ENCODE measurements around the gene CHST1. TPM values are rescaled to one million over a fixed set of nuclear protein-coding genes. Genes with fewer than 3 reads are reported as not detected.

The CHST1 gene
- total and polyA plus RNA-seq, 9 donors = 3.4 to 12.9 (median 7.6) TPM

- intact Hi-C loops (cut with DNase I) = no loop called here
- no peaks in the 10 kb centered on the region for H3K9me3 ChIP-seq
- no peak for DNase-seq
These were observed 50.1 kb downstream of the CHST1 start for GRCh38 chr11:45615182-45615792.

GRCh38 chr11:45614196-45614828, 51.1 kb downstream of the CHST1 start:
- Histone ChIP-seq H3K9me3 (no peaks in the 10 kb centered on the region), H3K4me1 (ENCODE audit: insufficient read depth) (no peaks in the 10 kb centered on the region), H3K36me3 (no peaks in the 10 kb centered on the region), H3K27me3 (no peaks in the 10 kb centered on the region), H3K4me3 (no peak overlapping the region), H3K27ac (no peak overlapping the region)
- intact Hi-C loops (cut with DNase I) = no loop called here
- DNase-seq = no peak
- WGBS, 3 donors = 58 to 68% (median 63%) methylated on average over 6 of the region's 6 CpGs
- TF ChIP-seq CTCF (IDR thresholded peaks at IDR 0.05) (no peak), EP300 (IDR thresholded peaks at IDR 0.05) (no peak), POLR2A (IDR thresholded peaks at IDR 0.05) (no peak)

More at GRCh38 chr11:45615182-45615792, 50.1 kb downstream of the CHST1 start:
- H3K27ac ChIP-seq = no peak overlapping the region
- H3K27me3 ChIP-seq = no peaks in the 10 kb centered on the region
- no peaks in the 10 kb centered on the region for H3K36me3 ChIP-seq
- H3K4me3 ChIP-seq = no peak overlapping the region
- WGBS, 3 donors = 78 to 83% (median 79%) methylated on average over 4 of the region's 4 CpGs
- TF ChIP-seq CTCF (IDR thresholded peaks at IDR 0.05) = no peak
- TF ChIP-seq EP300 (IDR thresholded peaks at IDR 0.05) = no peak
- no peak for TF ChIP-seq POLR2A (IDR thresholded peaks at IDR 0.05)
- no peaks in the 10 kb centered on the region for H3K4me1 ChIP-seq (ENCODE audit: insufficient read depth)

GRCh38 chr11:45610627-45611026, 54.8 kb downstream of the CHST1 start:
- H3K4me1 ChIP-seq (ENCODE audit: insufficient read depth) = no peaks in the 10 kb centered on the region
- no peak overlapping the region for H3K27ac ChIP-seq
- no peaks in the 10 kb centered on the region for H3K36me3 ChIP-seq
- no peak for DNase-seq
- intact Hi-C loops (cut with DNase I) = no loop called here
- TF ChIP-seq CTCF (IDR thresholded peaks at IDR 0.05) (no peak), POLR2A (IDR thresholded peaks at IDR 0.05) (no peak)
- no peaks in the 10 kb centered on the region for H3K9me3 ChIP-seq
- WGBS, 3 donors = 75 to 96% (median 83%) methylated on average over 3 of the region's 3 CpGs
- no peak overlapping the region for H3K4me3 ChIP-seq
- no peaks in the 10 kb centered on the region for H3K27me3 ChIP-seq

- DNase-seq = no peak
- 40 to 44% (median 43%) methylated on average over 2 of the region's 2 CpGs for WGBS, 3 donors
- TF ChIP-seq EP300 (IDR thresholded peaks at IDR 0.05) (no peak), CTCF (IDR thresholded peaks at IDR 0.05) (no peak), POLR2A (IDR thresholded peaks at IDR 0.05) (no peak)
- Histone ChIP-seq H3K36me3 (no peaks in the 10 kb centered on the region), H3K4me3 (no peak overlapping the region), H3K4me1 (ENCODE audit: insufficient read depth) (no peaks in the 10 kb centered on the region), H3K9me3 (no peaks in the 10 kb centered on the region), H3K27ac (no peak overlapping the region), H3K27me3 (no peaks in the 10 kb centered on the region)
- intact Hi-C loops (cut with DNase I) = no loop called here
These were observed 55.5 kb downstream of the CHST1 start for GRCh38 chr11:45609902-45610301.

Data from ovary (tissue), 9 donors.